ENCODE data around the gene MEIS2. TPM values are rescaled to one million over a fixed set of nuclear protein-coding genes. Genes with fewer than 3 reads are reported as not detected.

Gene MEIS2
- total and polyA plus RNA-seq, 12 donors: 36.2 to 139 (median 74.8) TPM

GRCh38 chr15:37017031-37017625 is 83.2 kb downstream of the MEIS2 start:
- DNase-seq: no peak
- H3K4me3 ChIP-seq: no peak overlapping the region
- peak overlapping the region in 3 of 5 donors; percentile 34 to 75 (median 51) for H3K27ac ChIP-seq
- no peak for TF ChIP-seq CTCF (IDR thresholded peaks at IDR 0.05)
- no peak for TF ChIP-seq POLR2A (IDR thresholded peaks at IDR 0.05)
- peaks cover 40 to 64% of the 10 kb centered on the region in 2 donors for H3K4me1 ChIP-seq (replicated peaks in 1 of 2)
- no peaks in the 10 kb centered on the region for H3K27me3 ChIP-seq
- 84 to 89% (median 88%) methylated on average over 11 of the region's 11 CpGs for WGBS, 4 donors
- H3K36me3 ChIP-seq (replicated peaks in 1 of 2): no peaks in the 10 kb centered on the region
- H3K9me3 ChIP-seq (replicated peaks in 1 of 3): no peaks in the 10 kb centered on the region
- intact Hi-C loops (cut with DNase I): no loop called here

GRCh38 chr15:37016231-37016630 is 84.1 kb downstream of the MEIS2 start:
- 15 to 25% (median 21%) methylated on average over 7 of the region's 7 CpGs for WGBS, 4 donors
- Histone ChIP-seq H3K27me3 (no peaks in the 10 kb centered on the region), H3K4me3 (peak overlapping the region in 1 of 4 donors; percentile 30), H3K4me1 (replicated peaks in 1 of 2) (peaks cover 40 to 61% of the 10 kb centered on the region in 2 donors), H3K36me3 (replicated peaks in 1 of 2) (no peaks in the 10 kb centered on the region), H3K9me3 (replicated peaks in 1 of 3) (no peaks in the 10 kb centered on the region), H3K27ac (peak overlapping the region; percentile 34 to 77 (median 63))
- intact Hi-C loops (cut with DNase I): no loop called here
- DNase-seq: peak; percentile 51 to 86 (median 72)
- TF ChIP-seq CTCF (IDR thresholded peaks at IDR 0.05): no peak
- TF ChIP-seq POLR2A (IDR thresholded peaks at IDR 0.05): no peak

- TF ChIP-seq CTCF (IDR thresholded peaks at IDR 0.05): no peak
- TF ChIP-seq POLR2A (IDR thresholded peaks at IDR 0.05): no peak
- WGBS, 4 donors: 21 to 36% (median 24%) methylated on average over 4 of the region's 4 CpGs
- peak overlapping the region; percentile 34 to 77 (median 63) for H3K27ac ChIP-seq
- DNase-seq: no peak
- intact Hi-C loops (cut with DNase I): no loop called here
- peak overlapping the region in 1 of 4 donors; percentile 30 for H3K4me3 ChIP-seq
- H3K4me1 ChIP-seq (replicated peaks in 1 of 2): peaks cover 32 to 53% of the 10 kb centered on the region in 2 donors
- H3K36me3 ChIP-seq (replicated peaks in 1 of 2): no peaks in the 10 kb centered on the region
- H3K27me3 ChIP-seq: no peaks in the 10 kb centered on the region
- no peaks in the 10 kb centered on the region for H3K9me3 ChIP-seq (replicated peaks in 1 of 3)
Measured at GRCh38 chr15:37015451-37015850, 84.9 kb downstream of the MEIS2 start.

- H3K9me3 ChIP-seq (replicated peaks in 1 of 3): no peaks in the 10 kb centered on the region
- H3K27ac ChIP-seq: peak overlapping the region; percentile 34 to 77 (median 63)
- WGBS, 4 donors: 41 to 65% (median 44%) methylated on average over 7 to 9 of the region's 9 CpGs
- DNase-seq: peak; percentile 51 to 85 (median 78)
- H3K4me3 ChIP-seq: peak overlapping the region in 1 of 4 donors; percentile 30
- no peaks in the 10 kb centered on the region for H3K36me3 ChIP-seq (replicated peaks in 1 of 2)
- H3K4me1 ChIP-seq (replicated peaks in 1 of 2): peaks cover 29 to 50% of the 10 kb centered on the region in 2 donors
- intact Hi-C loops (cut with DNase I): no loop called here
- TF ChIP-seq POLR2A (IDR thresholded peaks at IDR 0.05): no peak
- TF ChIP-seq CTCF (IDR thresholded peaks at IDR 0.05): no peak
- no peaks in the 10 kb centered on the region for H3K27me3 ChIP-seq
Measured at GRCh38 chr15:37015035-37015434, 85.3 kb downstream of the MEIS2 start.

Measured in adrenal gland (tissue), 12 donors.